ENCODE results near the gene POLD3.
"Not testable (repeated sequence)": the region's sequence is repeated elsewhere in the genome, so short reads cannot be mapped to it uniquely, and the experiment has no call there.

Gene POLD3

DNA sequence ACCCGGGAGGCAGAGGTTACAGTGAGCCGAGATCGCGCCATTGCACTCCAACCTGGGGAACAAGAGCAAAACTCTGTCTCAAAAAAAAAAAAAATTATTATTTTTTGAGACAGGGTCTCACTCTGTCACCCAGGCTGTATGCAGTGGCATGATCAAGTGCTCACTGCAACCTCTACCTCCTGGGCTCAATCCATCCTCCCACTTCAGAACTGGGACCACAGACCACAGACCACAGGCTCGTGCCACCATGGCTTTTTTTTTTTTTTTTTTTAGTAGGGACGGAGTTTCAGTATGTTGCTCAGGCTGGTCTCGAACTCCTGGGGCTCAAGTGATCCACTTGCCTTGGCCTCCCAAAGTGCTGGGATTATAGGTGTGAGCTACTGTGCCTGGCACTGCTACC lies 1.9 kb upstream of the POLD3 start:
- not testable (repeated sequence) for H4K8ac ChIP-seq (ENCODE audit: low read depth, low read length); H3K23ac ChIP-seq (ENCODE audit: low read depth, low read length, poor library complexity); H2BK15ac ChIP-seq (ENCODE audit: low read length); H3K4me2 ChIP-seq (ENCODE audit: insufficient read depth, low read length, poor library complexity, severe bottlenecking); H3K4me3 ChIP-seq (ENCODE audit: low read length in 2 of 2); H3K14ac ChIP-seq (ENCODE audit: low read length); DNase-seq (ENCODE audit: low spot score); H2BK5ac ChIP-seq (ENCODE audit: low read length); H3K4ac ChIP-seq (ENCODE audit: low read length); H3K27me3 ChIP-seq (ENCODE audit: control insufficient read depth in 3 of 3, insufficient read depth in 3 of 3, low read depth in 1 of 3, low read length in 3 of 3); H3K18ac ChIP-seq (ENCODE audit: low read length); H3K4me1 ChIP-seq (ENCODE audit: control insufficient read depth in 2 of 2, insufficient read depth in 1 of 2, low read depth in 1 of 2, low read length in 2 of 2); H3K27ac ChIP-seq (replicated peaks; ENCODE audit: low read length); H2AFZ ChIP-seq (ENCODE audit: low read length); H3K79me1 ChIP-seq (ENCODE audit: low read depth, low read length); H3K9ac ChIP-seq (ENCODE audit: low read depth, low read length, poor library complexity); H2AK5ac ChIP-seq (ENCODE audit: low read depth, low read length); H4K91ac ChIP-seq (ENCODE audit: low read depth, low read length, poor library complexity); H2BK120ac ChIP-seq (ENCODE audit: low read depth, low read length); H2BK12ac ChIP-seq (ENCODE audit: low read length)
- peaks cover 0 to 10% of the 10 kb centered on the region in 2 donors for H3K9me3 ChIP-seq (replicated peaks in 1 of 2; ENCODE audit: control insufficient read depth in 2 of 2, insufficient read depth in 1 of 2, low read depth in 1 of 2, low read length in 2 of 2)
- H3K36me3 ChIP-seq (replicated peaks in 1 of 2; ENCODE audit: control insufficient read depth in 2 of 2, insufficient read depth in 2 of 2, low read length in 2 of 2), result peaks cover 2 to 18% of the 10 kb centered on the region in 2 donors
- no CpG with 5 or more reads among the region's 7 CpGs for WGBS, 2 donors (ENCODE audit: extremely low coverage in 2 of 2, insufficient read length in 2 of 2, insufficient replicate concordance in 1 of 2)

- H3K9ac ChIP-seq (ENCODE audit: low read depth, low read length, poor library complexity), result no peak overlapping the region
- H3K4me3 ChIP-seq (ENCODE audit: low read length in 2 of 2), result peak overlapping the region in 1 of 2 donors; percentile 73
- peak overlapping the region; percentile 91 for H2AFZ ChIP-seq (ENCODE audit: low read length)
- H3K14ac ChIP-seq (ENCODE audit: low read length), result no peak overlapping the region
- H2BK15ac ChIP-seq (ENCODE audit: low read length), result no peak overlapping the region
- H3K36me3 ChIP-seq (replicated peaks in 1 of 2; ENCODE audit: control insufficient read depth in 2 of 2, insufficient read depth in 2 of 2, low read length in 2 of 2), result peaks cover 4 to 33% of the 10 kb centered on the region in 2 donors
- no peak overlapping the region for H3K4me2 ChIP-seq (ENCODE audit: insufficient read depth, low read length, poor library complexity, severe bottlenecking)
- WGBS, 2 donors (ENCODE audit: extremely low coverage in 2 of 2, insufficient read length in 2 of 2, insufficient replicate concordance in 1 of 2), result no CpG with 5 or more reads among the region's 7 CpGs
- H3K27me3 ChIP-seq (ENCODE audit: control insufficient read depth in 3 of 3, insufficient read depth in 3 of 3, low read depth in 1 of 3, low read length in 3 of 3), result no peaks in the 10 kb centered on the region
- no peak overlapping the region for H2BK120ac ChIP-seq (ENCODE audit: low read depth, low read length)
- no peak overlapping the region for H3K23ac ChIP-seq (ENCODE audit: low read depth, low read length, poor library complexity)
- no peak overlapping the region for H3K27ac ChIP-seq (replicated peaks; ENCODE audit: low read length)
- no peaks in the 10 kb centered on the region for H3K79me1 ChIP-seq (ENCODE audit: low read depth, low read length)
- H3K9me3 ChIP-seq (replicated peaks in 1 of 2; ENCODE audit: control insufficient read depth in 2 of 2, insufficient read depth in 1 of 2, low read depth in 1 of 2, low read length in 2 of 2), result peaks cover 0 to 26% of the 10 kb centered on the region in 2 donors
- H2BK5ac ChIP-seq (ENCODE audit: low read length), result no peak overlapping the region
- H3K18ac ChIP-seq (ENCODE audit: low read length), result no peak overlapping the region
- H3K4me1 ChIP-seq (ENCODE audit: control insufficient read depth in 2 of 2, insufficient read depth in 1 of 2, low read depth in 1 of 2, low read length in 2 of 2), result no peaks in the 10 kb centered on the region
- H4K91ac ChIP-seq (ENCODE audit: low read depth, low read length, poor library complexity), result no peak overlapping the region
- H3K4ac ChIP-seq (ENCODE audit: low read length), result no peak overlapping the region
- no peak for DNase-seq (ENCODE audit: low spot score)
- no peak overlapping the region for H2BK12ac ChIP-seq (ENCODE audit: low read length)
- H2AK5ac ChIP-seq (ENCODE audit: low read depth, low read length), result no peak overlapping the region
- H4K8ac ChIP-seq (ENCODE audit: low read depth, low read length), result no peak overlapping the region
Measured at GRCh38 chr11:74592063-74592440, 330 bp upstream of the POLD3 start.

GRCh38 chr11:74593463-74593862 lies 1.1 kb downstream of the POLD3 start:
- H2BK12ac ChIP-seq (ENCODE audit: low read length), result no peak overlapping the region
- H3K9me3 ChIP-seq (replicated peaks in 1 of 2; ENCODE audit: control insufficient read depth in 2 of 2, insufficient read depth in 1 of 2, low read depth in 1 of 2, low read length in 2 of 2), result peaks cover 0 to 31% of the 10 kb centered on the region in 2 donors

DNA sequence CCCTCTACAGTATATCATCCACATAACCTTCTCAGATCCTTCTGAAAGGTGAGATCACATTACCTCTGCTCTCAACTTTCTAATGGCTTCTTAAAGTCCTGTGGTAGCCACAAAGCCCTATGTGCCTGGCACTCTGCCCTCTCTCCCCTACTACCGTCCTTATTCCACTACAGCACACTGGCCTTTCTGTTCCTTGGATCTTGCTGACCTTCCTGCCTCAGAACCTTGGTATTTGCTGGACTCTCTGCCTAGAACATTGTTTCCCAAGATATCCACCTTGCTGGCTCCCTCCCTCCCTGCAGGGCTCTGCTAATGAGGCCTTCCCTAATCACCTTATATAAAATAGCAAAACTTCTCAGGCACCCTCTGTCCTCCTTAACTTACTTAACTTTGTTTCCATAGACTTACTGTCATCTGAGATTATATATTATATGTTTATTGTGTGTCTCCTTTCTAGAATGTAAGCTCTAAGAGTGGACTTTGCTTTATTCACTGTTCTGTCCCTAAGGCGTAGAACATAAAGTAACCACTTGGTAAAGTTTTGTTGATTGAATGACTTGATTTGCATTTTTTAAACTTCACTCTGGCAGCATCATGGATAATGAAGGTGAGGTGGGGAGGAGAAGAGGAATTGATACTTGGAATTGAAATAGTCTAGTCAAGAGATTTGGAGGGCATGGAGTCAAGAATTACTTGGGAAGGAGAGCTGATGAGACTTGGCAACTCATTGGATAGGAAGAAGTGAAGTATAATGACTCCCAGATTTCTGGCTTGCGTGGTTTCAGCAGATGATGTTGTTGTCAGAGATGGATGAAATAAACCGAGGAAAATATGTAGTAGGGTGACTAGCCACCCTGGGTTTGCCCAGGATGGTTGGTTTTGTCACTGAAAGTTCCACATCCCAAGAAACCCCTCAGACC lies 10.5 kb downstream of the POLD3 start:
- no peak for DNase-seq (ENCODE audit: low spot score)
- H2BK15ac ChIP-seq (ENCODE audit: low read length), result no peak overlapping the region
- no peak overlapping the region for H3K27ac ChIP-seq (replicated peaks; ENCODE audit: low read length)
- no peak overlapping the region for H3K4ac ChIP-seq (ENCODE audit: low read length)
- no peak overlapping the region for H3K4me3 ChIP-seq (ENCODE audit: low read length in 2 of 2)
- no peak overlapping the region for H2BK5ac ChIP-seq (ENCODE audit: low read length)
- no peak overlapping the region for H2AK5ac ChIP-seq (ENCODE audit: low read depth, low read length)
- H3K79me1 ChIP-seq (ENCODE audit: low read depth, low read length), result peaks cover 8% of the 10 kb centered on the region
- H4K91ac ChIP-seq (ENCODE audit: low read depth, low read length, poor library complexity), result no peak overlapping the region
- no peak overlapping the region for H3K4me2 ChIP-seq (ENCODE audit: insufficient read depth, low read length, poor library complexity, severe bottlenecking)
- peaks cover 0 to under 1% of the 10 kb centered on the region in 2 donors for H3K9me3 ChIP-seq (replicated peaks in 1 of 2; ENCODE audit: control insufficient read depth in 2 of 2, insufficient read depth in 1 of 2, low read depth in 1 of 2, low read length in 2 of 2)
- H3K27me3 ChIP-seq (ENCODE audit: control insufficient read depth in 3 of 3, insufficient read depth in 3 of 3, low read depth in 1 of 3, low read length in 3 of 3), result no peaks in the 10 kb centered on the region
- H3K4me1 ChIP-seq (ENCODE audit: control insufficient read depth in 2 of 2, insufficient read depth in 1 of 2, low read depth in 1 of 2, low read length in 2 of 2), result no peaks in the 10 kb centered on the region
- H2BK120ac ChIP-seq (ENCODE audit: low read depth, low read length), result no peak overlapping the region
- H3K36me3 ChIP-seq (replicated peaks in 1 of 2; ENCODE audit: control insufficient read depth in 2 of 2, insufficient read depth in 2 of 2, low read length in 2 of 2), result peaks cover 29 to 96% of the 10 kb centered on the region in 2 donors
- no peak overlapping the region for H3K18ac ChIP-seq (ENCODE audit: low read length)
- no CpG with 5 or more reads among the region's 4 CpGs for WGBS, 2 donors (ENCODE audit: extremely low coverage in 2 of 2, insufficient read length in 2 of 2, insufficient replicate concordance in 1 of 2)
- H4K8ac ChIP-seq (ENCODE audit: low read depth, low read length), result no peak overlapping the region
- no peak overlapping the region for H2BK12ac ChIP-seq (ENCODE audit: low read length)
- no peak overlapping the region for H3K14ac ChIP-seq (ENCODE audit: low read length)
- no peak overlapping the region for H2AFZ ChIP-seq (ENCODE audit: low read length)
- H3K9ac ChIP-seq (ENCODE audit: low read depth, low read length, poor library complexity), result no peak overlapping the region
- no peak overlapping the region for H3K23ac ChIP-seq (ENCODE audit: low read depth, low read length, poor library complexity)

More at GRCh38 chr11:74593463-74593862, 1.1 kb downstream of the POLD3 start:
- Histone ChIP-seq H3K14ac (ENCODE audit: low read length) (no peak overlapping the region), H2AK5ac (ENCODE audit: low read depth, low read length) (no peak overlapping the region), H3K4me3 (ENCODE audit: low read length in 2 of 2) (peak overlapping the region; percentile 73 to 100), H3K18ac (ENCODE audit: low read length) (no peak overlapping the region), H3K4me1 (ENCODE audit: control insufficient read depth in 2 of 2, insufficient read depth in 1 of 2, low read depth in 1 of 2, low read length in 2 of 2) (no peaks in the 10 kb centered on the region), H4K8ac (ENCODE audit: low read depth, low read length) (no peak overlapping the region), H2AFZ (ENCODE audit: low read length) (no peak overlapping the region), H3K9ac (ENCODE audit: low read depth, low read length, poor library complexity) (peak overlapping the region; percentile 78), H4K91ac (ENCODE audit: low read depth, low read length, poor library complexity) (no peak overlapping the region), H3K23ac (ENCODE audit: low read depth, low read length, poor library complexity) (no peak overlapping the region), H3K4me2 (ENCODE audit: insufficient read depth, low read length, poor library complexity, severe bottlenecking) (peak overlapping the region; percentile 58), H2BK5ac (ENCODE audit: low read length) (no peak overlapping the region), H3K36me3 (replicated peaks in 1 of 2; ENCODE audit: control insufficient read depth in 2 of 2, insufficient read depth in 2 of 2, low read length in 2 of 2) (peaks cover 11 to 47% of the 10 kb centered on the region in 2 donors), H2BK120ac (ENCODE audit: low read depth, low read length) (no peak overlapping the region), H3K27me3 (ENCODE audit: control insufficient read depth in 3 of 3, insufficient read depth in 3 of 3, low read depth in 1 of 3, low read length in 3 of 3) (no peaks in the 10 kb centered on the region), H3K79me1 (ENCODE audit: low read depth, low read length) (peaks cover 2% of the 10 kb centered on the region), H3K4ac (ENCODE audit: low read length) (no peak overlapping the region), H2BK15ac (ENCODE audit: low read length) (no peak overlapping the region), H3K27ac (replicated peaks; ENCODE audit: low read length) (no peak overlapping the region)
- no peak for DNase-seq (ENCODE audit: low spot score)
- no CpG with 5 or more reads among the region's 1 CpG for WGBS, 2 donors (ENCODE audit: extremely low coverage in 2 of 2, insufficient read length in 2 of 2, insufficient replicate concordance in 1 of 2)

Measured in neuronal stem cell (in vitro differentiated cells).